Large intestine (tissue), 12 donors: ENCODE data around the gene HCFC1. TPM values are rescaled to one million over a fixed set of nuclear protein-coding genes. Genes with fewer than 3 reads are reported as not detected.

ENCODE experiments used
- DNase-seq, 2 donors: peaks; one replicate each; pipeline versions ENCODE4 v3.0.0 to v3.0.0-alpha.2; 2013
- H3K27ac ChIP-seq: one replicate; pipeline ENCODE4 v1.5.1; 2013; ENCODE audit warnings: low read length
- H3K27me3 ChIP-seq: 2 replicates; pipeline ENCODE4 v1.6.1; 2013; ENCODE audit warnings: low read length; ENCODE audit not compliant: control insufficient read depth, insufficient read depth
- H3K36me3 ChIP-seq: 2 replicates; pipeline ENCODE4 v1.6.1; 2013; ENCODE audit warnings: low read length; ENCODE audit not compliant: control insufficient read depth, insufficient read depth
- H3K4me1 ChIP-seq: one replicate; pipeline ENCODE4 v1.6.1; 2013; ENCODE audit warnings: low read length; ENCODE audit not compliant: control insufficient read depth, insufficient read depth
- H3K4me3 ChIP-seq: one replicate; pipeline ENCODE4 v1.5.1; 2013; ENCODE audit warnings: low read length
- H3K9me3 ChIP-seq: one replicate; pipeline ENCODE4 v1.6.1; 2013; ENCODE audit warnings: mild to moderate bottlenecking, low read depth, low read length, moderate library complexity; ENCODE audit not compliant: control insufficient read depth
- WGBS: methylation state at CpG from one replicate; pipeline ENCODE4 v1.1.5; 2013; ENCODE audit warnings: low lambda C conversion rate; ENCODE audit not compliant: insufficient coverage; 5-methylcytosine and 5-hydroxymethylcytosine counted together
- long read RNA-seq, 11 donors: transcript quantifications; one replicate each; lab custom pipeline, GENCODE V29; 2026
- polyA plus RNA-seq: library from polyadenylated mRNA; unstranded; fragments of 120-200 nt; gene quantifications from one replicate; pipeline ENCODE4 v1.2.1, GENCODE V29; 2013

Gene HCFC1
- polyA plus RNA-seq = 33.3 TPM
- long read RNA-seq, donor 1 = 0 reads
- long read RNA-seq, donor 2 = 0 reads
- long read RNA-seq, donor 3, partial matches to known transcripts = 0 of 1 reads
- long read RNA-seq, donor 3, other reads (novel, unspliced or antisense) = 0 of 1 reads
- long read RNA-seq, donor 4 = 0 reads
- long read RNA-seq, donor 5 = 0 reads
- long read RNA-seq, donor 6 = 0 reads
- long read RNA-seq, donor 7 = 0 reads
- long read RNA-seq, donor 8, partial matches to known transcripts = 5 of 5 reads
- long read RNA-seq, donor 8, other reads (novel, unspliced or antisense) = 0 of 5 reads
- long read RNA-seq, donor 9 = 0 reads
- long read RNA-seq, donor 10 = 0 reads
- long read RNA-seq, donor 11 = 0 reads

GRCh38 chrX:153971450-153972367 lies at the start of gene HCFC1:
HCFC1 (minus strand) TSS chrX:153971818; CDS start chrX:153970840, 978 bp downstream.
- Histone ChIP-seq H3K4me1 (peaks cover 37% of the 10 kb centered on the region), H3K27me3 (no peaks in the 10 kb centered on the region), H3K27ac (peak within 1 kb of the TSS; percentile 100), H3K9me3 (no peaks in the 10 kb centered on the region), H3K4me3 (peak within 1 kb of the TSS; percentile 99), H3K36me3 (peaks cover 7% of the 10 kb centered on the region)
- no CpG with 5 or more reads among the region's 96 CpGs for WGBS
- peak; percentile 92 to 93 for DNase-seq

GRCh38 chrX:154021131-154021611 lies 49.6 kb upstream of the HCFC1 start:
- Histone ChIP-seq H3K4me1 (peaks cover 11% of the 10 kb centered on the region), H3K9me3 (no peaks in the 10 kb centered on the region), H3K27ac (no peak overlapping the region), H3K27me3 (no peaks in the 10 kb centered on the region), H3K4me3 (no peak overlapping the region), H3K36me3 (peaks cover 18% of the 10 kb centered on the region)
- no peak for DNase-seq
- no CpG with 5 or more reads among the region's 11 CpGs for WGBS

DNA sequence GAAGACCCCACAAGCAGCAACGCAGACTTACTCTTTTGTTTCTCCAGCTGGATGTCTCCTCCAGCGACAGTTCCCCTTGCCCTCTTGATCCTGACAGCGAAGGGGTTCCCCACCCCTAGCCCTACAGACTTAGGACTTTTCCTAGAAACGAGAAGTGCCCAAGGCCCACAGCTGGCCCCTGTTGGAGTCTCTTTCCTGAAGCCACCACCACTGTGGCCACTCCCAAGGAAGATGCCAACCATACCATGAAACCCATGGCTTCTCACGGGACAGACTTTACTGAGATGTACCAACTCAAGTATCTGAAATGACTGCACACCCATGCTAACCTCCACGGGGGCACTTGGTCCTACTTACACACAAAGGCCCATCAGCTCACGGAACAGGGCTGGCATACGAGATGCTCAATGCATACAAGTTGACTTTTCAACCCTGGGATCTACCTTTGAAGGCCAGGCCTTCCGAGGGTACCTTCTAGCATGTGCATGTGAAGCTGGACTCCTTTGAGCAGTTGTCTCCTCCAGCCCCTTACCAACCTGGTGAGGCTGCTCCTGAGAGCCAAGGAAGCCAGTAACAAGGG lies 49.0 kb upstream of the HCFC1 start:
- H3K4me3 ChIP-seq = peak overlapping the region; percentile 58
- H3K36me3 ChIP-seq = peaks cover 22% of the 10 kb centered on the region
- no peak for DNase-seq

DNA sequence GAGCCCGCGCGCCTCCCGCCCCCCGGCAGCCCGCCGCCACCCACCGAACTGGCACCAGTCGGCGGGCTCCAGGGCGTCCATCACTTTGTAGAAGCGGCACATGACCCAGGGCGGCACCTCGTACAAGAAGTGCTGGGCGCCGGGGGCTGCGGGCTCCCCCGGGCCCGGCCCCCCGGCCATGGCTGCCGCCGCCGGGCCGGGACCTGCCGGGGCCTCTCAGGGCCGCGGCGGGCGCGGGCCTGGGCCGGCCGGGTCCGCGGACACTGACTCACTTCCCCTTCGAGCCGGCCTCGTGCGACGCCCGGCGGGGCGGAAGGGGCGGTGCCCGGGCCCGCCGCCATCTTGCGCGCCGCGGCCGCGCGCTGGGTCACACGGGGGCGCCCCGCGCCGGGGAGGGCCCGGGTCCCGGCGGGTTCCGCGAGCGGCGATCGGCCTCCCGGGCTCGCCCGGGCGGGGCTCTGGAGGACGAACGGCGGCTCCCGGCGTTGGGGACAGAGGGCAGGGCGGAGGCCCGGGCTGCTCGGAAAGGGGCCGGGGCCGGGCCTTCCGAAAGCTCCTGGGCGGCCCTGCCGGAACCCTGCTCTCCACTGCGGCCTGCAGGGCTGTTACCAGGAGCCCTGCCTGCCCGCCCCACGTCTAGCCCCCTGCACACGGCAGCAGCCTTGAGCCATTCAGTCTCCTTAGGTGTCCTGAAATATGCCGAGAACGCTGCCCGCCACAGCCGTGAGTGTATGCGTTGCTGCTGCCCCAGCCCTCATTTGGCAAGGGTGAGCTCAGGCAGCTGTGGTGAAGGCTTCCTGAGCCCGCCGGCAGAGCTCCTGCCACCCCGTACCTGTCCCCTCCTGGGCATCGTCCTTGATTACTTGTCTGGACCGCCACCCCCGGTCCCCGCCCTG lies 48.3 kb upstream of the HCFC1 start, which contains the start of gene IRAK1:
Gene IRAK1, minus strand, starts transcription at position 270 of the 896 bp plus-strand sequence. Its CDS starts 90 bp downstream, at position 180.
- no CpG with 5 or more reads among the region's 99 CpGs for WGBS
- Histone ChIP-seq H3K27ac (peak within 1 kb of the TSS; percentile 87), H3K4me3 (peak within 1 kb of the TSS; percentile 58), H3K27me3 (no peaks in the 10 kb centered on the region), H3K36me3 (peaks cover 23% of the 10 kb centered on the region), H3K9me3 (no peaks in the 10 kb centered on the region), H3K4me1 (peaks cover 11% of the 10 kb centered on the region)
- DNase-seq = peak; percentile 25 to 71

More for the DNA sequence above, 49.0 kb upstream of the HCFC1 start:
- Histone ChIP-seq H3K27ac (peak overlapping the region; percentile 87), H3K27me3 (no peaks in the 10 kb centered on the region), H3K9me3 (no peaks in the 10 kb centered on the region), H3K4me1 (peaks cover 11% of the 10 kb centered on the region)
- no CpG with 5 or more reads among the region's 9 CpGs for WGBS

GRCh38 chrX:154019061-154019621 lies 47.5 kb upstream of the HCFC1 start:
- H3K4me3 ChIP-seq = peak overlapping the region; percentile 54
- H3K27me3 ChIP-seq = no peaks in the 10 kb centered on the region
- peak overlapping the region; percentile 48 for H3K27ac ChIP-seq
- H3K9me3 ChIP-seq = no peaks in the 10 kb centered on the region
- peaks cover 23% of the 10 kb centered on the region for H3K36me3 ChIP-seq
- DNase-seq = no peak
- no CpG with 5 or more reads among the region's 45 CpGs for WGBS
- H3K4me1 ChIP-seq = peaks cover 11% of the 10 kb centered on the region

- DNase-seq = no peak
- peaks cover 23% of the 10 kb centered on the region for H3K36me3 ChIP-seq
- peak overlapping the region; percentile 54 for H3K4me3 ChIP-seq
- no peaks in the 10 kb centered on the region for H3K9me3 ChIP-seq
- peak overlapping the region; percentile 48 for H3K27ac ChIP-seq
- no peaks in the 10 kb centered on the region for H3K27me3 ChIP-seq
- no CpG with 5 or more reads among the region's 15 CpGs for WGBS
- H3K4me1 ChIP-seq = peaks cover 14% of the 10 kb centered on the region
These were observed 47.0 kb upstream of the HCFC1 start for GRCh38 chrX:154018518-154019060.

DNA sequence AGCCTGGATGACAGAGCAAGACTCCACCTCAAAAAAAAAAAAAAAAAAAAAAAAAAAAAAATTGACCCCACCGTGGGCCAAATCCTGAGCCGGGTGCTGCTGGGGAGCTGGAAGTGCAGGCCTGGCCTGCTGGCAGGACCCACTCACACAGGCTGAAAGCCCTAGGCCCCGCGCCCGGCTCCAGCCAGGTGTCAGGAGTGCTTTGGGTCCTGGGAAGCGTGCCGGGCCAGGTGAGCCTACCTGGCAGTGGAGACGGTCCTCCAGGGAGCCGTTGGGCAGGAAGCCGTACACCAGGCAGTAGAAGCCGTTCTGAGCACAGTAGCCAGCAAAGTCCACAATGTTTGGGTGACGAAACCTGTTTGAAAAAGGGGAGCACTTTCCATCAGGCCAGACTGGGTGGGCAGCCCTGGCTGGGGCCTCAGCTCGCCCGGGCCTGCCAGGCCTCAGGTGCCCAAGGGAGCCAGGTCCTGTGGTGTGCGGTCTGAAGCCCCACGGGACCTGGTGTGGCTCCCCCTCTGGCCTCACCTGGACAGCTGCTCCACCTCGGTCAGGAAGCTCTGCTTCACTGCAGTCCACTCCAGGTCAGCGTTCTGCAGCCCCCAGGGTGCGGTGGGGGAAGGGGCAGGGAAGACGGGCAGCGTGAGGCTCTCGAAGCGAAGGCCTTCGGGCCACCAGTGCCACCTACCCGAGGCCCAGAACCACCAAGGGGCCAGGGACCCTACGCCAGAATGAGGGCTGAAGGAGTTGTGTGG lies 46.3 kb upstream of the HCFC1 start:
- Histone ChIP-seq H3K27me3 (no peaks in the 10 kb centered on the region), H3K9me3 (no peaks in the 10 kb centered on the region), H3K4me3 (no peak overlapping the region), H3K36me3 (peaks cover 23% of the 10 kb centered on the region), H3K27ac (no peak overlapping the region), H3K4me1 (peaks cover 21% of the 10 kb centered on the region)
- DNase-seq = no peak
- WGBS = no CpG with 5 or more reads among the region's 26 CpGs

DNA sequence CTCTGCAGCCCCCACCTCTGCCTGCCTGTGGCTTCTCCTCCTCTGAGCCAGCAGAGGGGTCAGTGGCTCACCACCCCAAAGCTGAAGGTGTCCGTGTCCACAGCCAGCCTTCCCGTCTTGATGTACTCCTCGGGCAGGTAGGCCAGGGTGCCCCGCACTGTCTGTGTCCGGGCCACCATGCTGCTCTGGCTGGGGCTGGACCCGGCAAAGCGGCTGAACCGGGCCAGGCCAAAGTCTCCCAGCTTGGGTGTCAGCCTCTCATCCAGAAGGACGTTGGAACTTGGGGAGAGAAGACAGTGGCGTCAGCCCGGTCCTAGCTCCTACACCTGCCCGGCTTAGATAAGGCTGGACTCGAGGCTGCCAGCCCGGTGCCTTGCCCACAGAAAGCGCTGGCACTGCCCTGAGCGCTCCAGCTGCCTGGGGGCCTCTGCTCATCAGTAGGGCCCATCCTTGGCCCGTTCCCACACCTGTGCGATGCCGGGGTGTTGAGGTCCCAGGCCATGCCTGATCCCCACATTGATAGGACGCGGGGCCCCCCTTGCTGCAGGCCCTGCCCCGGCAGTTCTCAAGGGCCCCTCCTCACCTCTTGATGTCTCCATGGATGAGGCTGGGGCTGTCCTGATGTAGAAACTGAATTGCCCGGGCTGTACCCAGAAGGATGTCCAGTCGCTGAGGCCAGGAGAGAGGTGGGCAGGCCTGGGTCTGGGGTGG lies 44.9 kb upstream of the HCFC1 start:
- Histone ChIP-seq H3K27me3 (no peaks in the 10 kb centered on the region), H3K36me3 (peaks cover 28% of the 10 kb centered on the region), H3K9me3 (no peaks in the 10 kb centered on the region), H3K4me3 (no peak overlapping the region), H3K4me1 (peaks cover 33% of the 10 kb centered on the region), H3K27ac (no peak overlapping the region)
- WGBS = no CpG with 5 or more reads among the region's 24 CpGs
- DNase-seq = no peak
